Endothelial cell of umbilical vein (primary cell): ENCODE results near the gene COX14.

Experiments used
- CTCF ChIP-seq, 2 donors: IDR thresholded peaks; 1 replicate in 1 of 2; 2 replicates in 1 of 2; pipeline ENCODE4 v1.5.1; 2011; ENCODE audit warnings: low read length in 2 of 2, mild to moderate bottlenecking in 2 of 2, moderate library complexity in 2 of 2, control low read depth in 1 of 2, inconsistent platforms in 1 of 2, low read depth in 1 of 2; ENCODE audit not compliant: insufficient read depth in 1 of 2; ENCODE audit errors: extremely low read depth in 1 of 2
- EZH2 ChIP-seq: IDR thresholded peaks from 2 replicates; pipeline ENCODE4 v1.6.1; 2012; ENCODE audit warnings: borderline replicate concordance, low read depth, mild to moderate bottlenecking, moderate library complexity, low read length, inconsistent platforms; ENCODE audit not compliant: severe bottlenecking
- FOS ChIP-seq: IDR thresholded peaks from 2 replicates; pipeline ENCODE4 v1.6.1; 2011; ENCODE audit warnings: mild to moderate bottlenecking, low read length, moderate library complexity, borderline replicate concordance; ENCODE audit not compliant: insufficient read depth
- GATA2 ChIP-seq: IDR thresholded peaks from 2 replicates; pipeline ENCODE4 v1.7.0; 2011; ENCODE audit warnings: low read depth, mild to moderate bottlenecking, moderate library complexity, mixed read lengths, low read length; ENCODE audit not compliant: insufficient read length, insufficient read depth
- POLR2A ChIP-seq: IDR thresholded peaks from 2 replicates; pipeline ENCODE4 v1.6.1; 2012; ENCODE audit warnings: low read depth, mild to moderate bottlenecking, control low read depth, low read length
- POLR2AphosphoS5 ChIP-seq: IDR thresholded peaks from 2 replicates; pipeline ENCODE4 v1.6.1; 2012; ENCODE audit warnings: low read depth, mild to moderate bottlenecking, control low read depth, low read length, moderate library complexity; ENCODE audit not compliant: insufficient read depth
- TF ChIP-seq, protein P1 (sequence below): IDR thresholded peaks from 2 replicates; pipeline ENCODE4 v1.6.1; 2011; ENCODE audit not compliant: insufficient read depth, insufficient read length

GRCh38 chr12:50112456-50113218 lies 601 bp downstream of the COX14 start:
- TF ChIP-seq CTCF (IDR thresholded peaks at IDR 0.05; ENCODE audit: extremely low read depth in 1 of 2, insufficient read depth in 1 of 2, low read depth in 1 of 2, low read length in 2 of 2) (no peak), POLR2A (no peak), EZH2 (no peak), FOS (no peak), POLR2AphosphoS5 (no peak), GATA2 (no peak)
- TF ChIP-seq, protein P1, sequence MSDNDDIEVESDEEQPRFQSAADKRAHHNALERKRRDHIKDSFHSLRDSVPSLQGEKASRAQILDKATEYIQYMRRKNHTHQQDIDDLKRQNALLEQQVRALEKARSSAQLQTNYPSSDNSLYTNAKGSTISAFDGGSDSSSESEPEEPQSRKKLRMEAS: no peak
